H9 (cell line): ENCODE data around the gene SLC49A4. TPM values are rescaled to one million over a fixed set of nuclear protein-coding genes. Genes with fewer than 3 reads are reported as not detected.
A peak's percentile ranks its signal among the peaks of the same experiment; 100 is the strongest.

Source experiments
- DNase-seq: peaks from one replicate; pipeline ENCODE4 v3.0.0-alpha.2; 2017
- H2AFZ ChIP-seq: one replicate; pipeline ENCODE4 v1.6.1; 2013; ENCODE audit warnings: mild to moderate bottlenecking, low read length, control low read depth, moderate library complexity
- H2AK5ac ChIP-seq: 2 replicates; pipeline ENCODE4 v1.6.1; 2013; ENCODE audit warnings: low read length, control low read depth, mixed read lengths; ENCODE audit not compliant: insufficient read length
- H2BK120ac ChIP-seq: one replicate; pipeline ENCODE4 v1.6.1; 2013; ENCODE audit warnings: low read depth, mild to moderate bottlenecking, low read length, control low read depth, inconsistent platforms; ENCODE audit not compliant: poor library complexity, severe bottlenecking
- H2BK12ac ChIP-seq: 2 replicates; pipeline ENCODE4 v1.6.1; 2013; ENCODE audit warnings: low read length, control low read depth, mixed read lengths, low read depth; ENCODE audit not compliant: insufficient read length
- H2BK15ac ChIP-seq: 2 replicates; pipeline ENCODE4 v1.6.1; 2013; ENCODE audit warnings: low read depth, low read length, control low read depth
- H2BK20ac ChIP-seq: one replicate; pipeline ENCODE4 v1.6.1; 2013; ENCODE audit warnings: low read depth, mild to moderate bottlenecking, low read length, control low read depth, inconsistent platforms; ENCODE audit not compliant: poor library complexity, severe bottlenecking
- H2BK5ac ChIP-seq: 2 replicates; pipeline ENCODE4 v1.6.1; 2013; ENCODE audit warnings: low read length, control low read depth, mixed read lengths; ENCODE audit not compliant: insufficient read length
- H3K14ac ChIP-seq: 2 replicates; pipeline ENCODE4 v1.6.1; 2013; ENCODE audit warnings: low read length, control low read depth; ENCODE audit not compliant: insufficient read depth
- H3K18ac ChIP-seq: 2 replicates; pipeline ENCODE4 v1.6.1; 2013; ENCODE audit warnings: low read depth, mild to moderate bottlenecking, mixed read lengths, low read length, control low read depth; ENCODE audit not compliant: insufficient read length
- H3K23ac ChIP-seq: 2 replicates; pipeline ENCODE4 v1.6.1; 2013; ENCODE audit warnings: low read length, control low read depth, mixed read lengths, low read depth; ENCODE audit not compliant: insufficient read length
- H3K23me2 ChIP-seq: 2 replicates; pipeline ENCODE4 v1.6.1; 2013; ENCODE audit warnings: low read depth, mild to moderate bottlenecking, mixed read lengths, low read length, control low read depth; ENCODE audit not compliant: insufficient read length, poor library complexity, severe bottlenecking
- H3K27ac ChIP-seq: 2 replicates; pipeline ENCODE4 v1.5.1; 2013; ENCODE audit warnings: low read length, control low read depth, mixed read lengths, low read depth; ENCODE audit not compliant: insufficient read length
- H3K27me3 ChIP-seq: 2 replicates; pipeline ENCODE4 v1.6.1; 2013; ENCODE audit warnings: low read length, control low read depth, inconsistent platforms; ENCODE audit not compliant: insufficient read depth
- H3K4ac ChIP-seq: 2 replicates; pipeline ENCODE4 v1.6.1; 2013; ENCODE audit warnings: low read depth, mild to moderate bottlenecking, control low read depth, inconsistent platforms, low read length, moderate library complexity
- H3K4me1 ChIP-seq: 2 replicates; pipeline ENCODE4 v1.6.1; 2013; ENCODE audit warnings: low read length, control low read depth, inconsistent platforms; ENCODE audit not compliant: insufficient read depth
- H3K4me2 ChIP-seq: 2 replicates; pipeline ENCODE4 v1.6.1; 2013; ENCODE audit warnings: low read length, control low read depth, mixed read lengths; ENCODE audit not compliant: insufficient read length, insufficient read depth
- H3K56ac ChIP-seq: 2 replicates; pipeline ENCODE4 v1.6.1; 2013; ENCODE audit warnings: low read depth, mild to moderate bottlenecking, mixed read lengths, low read length, control low read depth; ENCODE audit not compliant: insufficient read length
- H3K79me1 ChIP-seq: 2 replicates; pipeline ENCODE4 v1.6.1; 2013; ENCODE audit warnings: low read depth, mild to moderate bottlenecking, moderate library complexity, low read length, control low read depth, inconsistent platforms; ENCODE audit not compliant: insufficient read depth, poor library complexity, severe bottlenecking
- H3K79me2 ChIP-seq: 2 replicates; pipeline ENCODE4 v1.6.1; 2013; ENCODE audit warnings: low read length, control low read depth, inconsistent platforms; ENCODE audit not compliant: insufficient read depth
- H3K9ac ChIP-seq: 2 replicates; pipeline ENCODE4 v1.6.1; 2013; ENCODE audit warnings: low read length, control low read depth, mixed read lengths; ENCODE audit not compliant: insufficient read length; ENCODE audit errors: extremely low read depth
- H3K9me3 ChIP-seq: one replicate; pipeline ENCODE4 v1.6.1; 2013; ENCODE audit warnings: low read depth, low read length, inconsistent platforms; ENCODE audit not compliant: control insufficient read depth
- H3T11ph ChIP-seq: one replicate; pipeline ENCODE4 v1.6.1; 2013; ENCODE audit warnings: mild to moderate bottlenecking, low read length, control low read depth, inconsistent platforms
- H4K20me1 ChIP-seq: one replicate; pipeline ENCODE4 v1.6.1; 2013; ENCODE audit not compliant: control insufficient read depth, insufficient read length, insufficient read depth
- H4K5ac ChIP-seq: 2 replicates; pipeline ENCODE4 v1.6.1; 2013; ENCODE audit warnings: low read depth, mild to moderate bottlenecking, mixed read lengths, low read length, control low read depth; ENCODE audit not compliant: insufficient read length
- H4K8ac ChIP-seq: replicated peaks from 2 replicates; pipeline ENCODE4 v1.6.1; 2013; ENCODE audit warnings: low read length, control low read depth, mixed read lengths, low read depth; ENCODE audit not compliant: insufficient read length
- H4K91ac ChIP-seq: 2 replicates; pipeline ENCODE4 v1.6.1; 2013; ENCODE audit warnings: low read depth, mild to moderate bottlenecking, moderate library complexity, mixed read lengths, low read length, control low read depth; ENCODE audit not compliant: insufficient read length
- H3K27ac Mint-ChIP-seq, 3 experiments: 2 replicates in 2 of 3; 3 replicates in 1 of 3; pipeline ENCODE4 v1.8.0; 2020 to 2021; ENCODE audit warnings: mixed read lengths in 3 of 3, mild to moderate bottlenecking in 1 of 3, moderate library complexity in 1 of 3
- H3K27me3 Mint-ChIP-seq: 2 replicates; pipeline ENCODE4 v1.8.0; 2021; ENCODE audit warnings: low read depth, mild to moderate bottlenecking, moderate library complexity, mixed read lengths
- H3K36me3 Mint-ChIP-seq, 3 experiments: 2 replicates in 2 of 3; 3 replicates in 1 of 3; pipeline ENCODE4 v1.8.0; 2020 to 2021; ENCODE audit warnings: low read depth in 3 of 3, mixed read lengths in 3 of 3; ENCODE audit not compliant: insufficient read depth in 1 of 3
- H3K4me1 Mint-ChIP-seq, 2 experiments: 2 replicates each; pipeline ENCODE4 v1.8.0; 2020; ENCODE audit warnings: mixed read lengths in 2 of 2
- H3K4me3 Mint-ChIP-seq, 2 experiments: 2 replicates in 1 of 2; 3 replicates in 1 of 2; pipeline ENCODE4 v1.8.0; 2020 to 2021; ENCODE audit warnings: mild to moderate bottlenecking in 2 of 2, mixed read lengths in 2 of 2, moderate library complexity in 1 of 2
- H3K9me3 Mint-ChIP-seq, 2 experiments: 2 replicates in 1 of 2; 3 replicates in 1 of 2; pipeline ENCODE4 v1.8.0; 2020; ENCODE audit warnings: mild to moderate bottlenecking in 2 of 2, mixed read lengths in 2 of 2, moderate library complexity in 1 of 2
- CTCF ChIP-seq: fragments of 200-600 bp; sonication (generic); conservative IDR thresholded peaks from 3 replicates; pipeline ENCODE4 v1.8.0; 2021; ENCODE audit warnings: antibody characterized with exemption, mild to moderate bottlenecking
- WGBS: extraction: QIAGEN DNeasy Blood & Tissue Kit; methylation state at CpG from one replicate; pipeline ENCODE4 v1.1.7; 2013; ENCODE audit warnings: missing lambda C conversion rate, low lambda C conversion rate, mixed read lengths; ENCODE audit not compliant: insufficient read length; ENCODE audit errors: extremely low coverage; 5-methylcytosine and 5-hydroxymethylcytosine counted together
- total RNA-seq: library from RNA; stranded (reverse); gene quantifications from 2 replicates; pipeline ENCODE4 v1.2.1, GENCODE V29; 2021

Gene SLC49A4
- total RNA-seq, 1 experiment from 2014 or later = 10.7 TPM

- Histone ChIP-seq H3K4me1 (no peaks in the 10 kb centered on the region), H3K4ac (no peak overlapping the region), H3K9ac (no peak overlapping the region), H3K14ac (no peak overlapping the region), H3K23me2 (no peaks in the 10 kb centered on the region), H2BK12ac (no peak overlapping the region), H3K79me1 (no peaks in the 10 kb centered on the region), H2BK5ac (no peak overlapping the region), H4K5ac (no peak overlapping the region), H3K18ac (no peak overlapping the region), H3K27me3 (no peaks in the 10 kb centered on the region), H3K79me2 (no peaks in the 10 kb centered on the region), H3K27ac (no peak overlapping the region), H4K8ac (no peak overlapping the region), H3T11ph (no peak overlapping the region), H3K56ac (no peak overlapping the region), H2BK15ac (no peak overlapping the region), H3K4me2 (no peak overlapping the region), H4K20me1 (no peaks in the 10 kb centered on the region), H2AFZ (no peak overlapping the region), H4K91ac (no peak overlapping the region), H2BK120ac (no peak overlapping the region), H3K23ac (no peak overlapping the region), H2BK20ac (no peak overlapping the region), H2AK5ac (no peak overlapping the region), H3K9me3 (no peaks in the 10 kb centered on the region)
- Mint-ChIP-seq H3K9me3 (peaks cover 7 to 8% of the 10 kb centered on the region in 2 experiments), H3K4me3 (no peak overlapping the region), H3K27ac (0 out of 7 replicates have a peak overlapping the region, but pooled peaks of 1 of the 3 experiments have one; percentile 40), H3K27me3 (no peaks in the 10 kb centered on the region), H3K4me1 (peaks cover 11 to 17% of the 10 kb centered on the region in 2 experiments), H3K36me3 (peaks cover 10% of the 10 kb centered on the region in 3 experiments)
- no peak for TF ChIP-seq CTCF
- DNase-seq = no peak
- WGBS = no CpG with 5 or more reads among the region's 3 CpGs
Measured at GRCh38 chr3:122777563-122777962, 17.3 kb upstream of the SLC49A4 start.
